SK-N-SH (cell line): ENCODE results near the gene MFSD11. TPM values are rescaled to one million over a fixed set of nuclear protein-coding genes. Genes with fewer than 3 reads are reported as not detected.
"Not testable (repeated sequence)": the region's sequence is repeated elsewhere in the genome, so short reads cannot be mapped to it uniquely, and the experiment has no call there.

Experiments
- CTCF ChIA-PET: fragments of 300-600, 350-600 bp; formaldehyde crosslinking; extraction: SDS; loops from one replicate; lab custom pipeline; 2021; lab: Yijun Ruan, JAX
- POLR2A ChIA-PET: fragments of 350-600 bp; sonication (Branson Sonifier 250); formaldehyde crosslinking; extraction: SDS; loops from one replicate; lab custom pipeline; 2020; ENCODE audit warnings: antibody characterized with exemption, inconsistent platforms; lab: Yijun Ruan, JAX
- DNase-seq: peaks from one replicate; pipeline ENCODE4 v3.0.0; 2012
- H2AFZ ChIP-seq: fragments of 200-600 bp; sonication (generic); 2 replicates; pipeline ENCODE4 v1.8.1; 2016; ENCODE audit warnings: antibody characterized with exemption, mild to moderate bottlenecking, low read depth
- H3F3A ChIP-seq: fragments of 200-600 bp; sonication (generic); replicated peaks from 2 replicates; pipeline ENCODE3; 2016; ENCODE audit warnings: antibody characterized with exemption, mild to moderate bottlenecking; ENCODE audit not compliant: insufficient read depth
- H3K27ac ChIP-seq, 2 experiments: fragments of 200-500 bp in 1 of 2; fragments of 200-600 bp in 1 of 2; sonication (Bioruptor generic) in 1 of 2; sonication (generic), shearing (Covaris generic) in 1 of 2; 2 replicates each; pipeline versions ENCODE4 v1.5.1 to v1.6.1; 2014 to 2016; ENCODE audit warnings: low read depth in 2 of 2, inconsistent platforms in 1 of 2, low read length in 1 of 2, mild to moderate bottlenecking in 1 of 2, mixed read lengths in 1 of 2
- H3K27me3 ChIP-seq: fragments of 200-600 bp; sonication (generic), shearing (Covaris generic); 2 replicates; pipeline ENCODE4 v1.6.1; 2016; ENCODE audit warnings: mixed run types; ENCODE audit not compliant: insufficient read depth
- H3K36me3 ChIP-seq, 2 experiments: fragments of 200-500 bp in 1 of 2; fragments of 200-600 bp in 1 of 2; sonication (Bioruptor generic) in 1 of 2; sonication (generic) in 1 of 2; replicated peaks in 1 of 2; 2 replicates each; pipeline versions ENCODE3 to v1.5.1; 2014 to 2016; ENCODE audit warnings: low read length in 1 of 2, mild to moderate bottlenecking in 1 of 2; ENCODE audit not compliant: insufficient read depth in 2 of 2, control insufficient read depth in 1 of 2
- H3K4me1 ChIP-seq, 2 experiments: fragments of 200-500 bp in 1 of 2; fragments of 200-600 bp in 1 of 2; sonication (Bioruptor generic) in 1 of 2; sonication (generic), shearing (Covaris generic) in 1 of 2; 2 replicates each; pipeline versions ENCODE4 v1.5.1 to v1.6.1; 2014 to 2016; ENCODE audit warnings: low read depth in 1 of 2, low read length in 1 of 2, mixed run types in 1 of 2; ENCODE audit not compliant: insufficient read depth in 2 of 2, control insufficient read depth in 1 of 2
- H3K4me2 ChIP-seq: fragments of 200-600 bp; sonication (generic), shearing (Covaris generic); 2 replicates; pipeline ENCODE4 v1.6.1; 2017; ENCODE audit warnings: mixed run types
- H3K4me3 ChIP-seq, 2 experiments: fragments of 200-500 bp in 1 of 2; fragments of 200-600 bp in 1 of 2; sonication (Bioruptor generic) in 1 of 2; sonication (generic), shearing (Covaris generic) in 1 of 2; 2 replicates each; pipeline versions ENCODE4 v1.5.1 to v1.8.1; 2014 to 2016; ENCODE audit warnings: low read depth in 2 of 2, inconsistent platforms in 1 of 2, low read length in 1 of 2, mild to moderate bottlenecking in 1 of 2, mixed read lengths in 1 of 2, moderate library complexity in 1 of 2
- H3K79me2 ChIP-seq: fragments of 200-600 bp; sonication (generic); 2 replicates; pipeline ENCODE4 v1.8.1; 2017; ENCODE audit warnings: mild to moderate bottlenecking; ENCODE audit not compliant: insufficient read depth
- H3K9ac ChIP-seq: fragments of 200-600 bp; sonication (generic); 2 replicates; pipeline ENCODE4 v1.6.1; 2017; ENCODE audit warnings: mixed run types
- H3K9me2 ChIP-seq: fragments of 200-600 bp; sonication (generic); 2 replicates; pipeline ENCODE4 v1.6.1; 2017; ENCODE audit warnings: mixed run types
- H3K9me3 ChIP-seq: fragments of 200-600 bp; sonication (generic); 2 replicates; pipeline ENCODE4 v1.6.1; 2017; ENCODE audit warnings: mixed run types, mild to moderate bottlenecking, moderate library complexity
- H4K20me1 ChIP-seq: fragments of 200-600 bp; sonication (generic); 2 replicates; pipeline ENCODE4 v1.6.1; 2017; ENCODE audit warnings: mild to moderate bottlenecking, mixed run types; ENCODE audit not compliant: insufficient read depth
- CTCF ChIP-seq: fragments of 200-600 bp; sonication (generic); IDR thresholded peaks from 2 replicates; pipeline ENCODE4 v1.6.1; 2017; ENCODE audit warnings: antibody characterized with exemption, mild to moderate bottlenecking, moderate library complexity
- FOXJ3 ChIP-seq: sonication (generic); formaldehyde crosslinking; IDR thresholded peaks from 2 replicates; pipeline ENCODE4 v1.5.1; 2020; ENCODE audit warnings: mild to moderate bottlenecking, missing genetic modification reagents
- FOXM1 ChIP-seq: IDR thresholded peaks from 2 replicates; pipeline ENCODE4 v1.4.0; 2012; ENCODE audit warnings: low read depth, mild to moderate bottlenecking
- GATA2 ChIP-seq: sonication (generic); formaldehyde crosslinking; IDR thresholded peaks from 2 replicates; pipeline ENCODE4 v1.5.0; 2020; ENCODE audit warnings: mild to moderate bottlenecking, missing genetic modification reagents
- IRF3 ChIP-seq: fragments of 150-350 bp; IDR thresholded peaks from 2 replicates; pipeline ENCODE4 v1.6.1; 2016; ENCODE audit warnings: mild to moderate bottlenecking, low read depth, low read length
- MEF2A ChIP-seq: IDR thresholded peaks from 2 replicates; pipeline ENCODE4 v1.4.0; 2012; ENCODE audit warnings: low read depth, borderline replicate concordance
- MXI1 ChIP-seq: IDR thresholded peaks from 2 replicates; pipeline ENCODE4 v1.6.1; 2012; ENCODE audit warnings: mild to moderate bottlenecking, low read depth, low read length, improper control_type of control experiment
- PBX3 ChIP-seq: IDR thresholded peaks from 2 replicates; pipeline ENCODE4; 2012
- RAD21 ChIP-seq: IDR thresholded peaks from 2 replicates; pipeline ENCODE4 v1.6.1; 2012; ENCODE audit warnings: mild to moderate bottlenecking, low read length
- RCOR1 ChIP-seq: fragments of 150-350 bp; IDR thresholded peaks from 2 replicates; pipeline ENCODE4 v1.6.1; 2017; ENCODE audit warnings: antibody characterized with exemption, low read length
- RFX5 ChIP-seq: IDR thresholded peaks from 2 replicates; pipeline ENCODE4 v1.6.1; 2012; ENCODE audit warnings: mild to moderate bottlenecking, improper control_type of control experiment, low read length
- RXRA ChIP-seq: IDR thresholded peaks from 2 replicates; pipeline ENCODE4 v1.4.0; 2012; ENCODE audit warnings: low read depth, mild to moderate bottlenecking, borderline replicate concordance
- TAF1 ChIP-seq: IDR thresholded peaks from 2 replicates; pipeline ENCODE4 v1.6.1; 2012; ENCODE audit warnings: low read depth, mild to moderate bottlenecking, low read length, moderate library complexity, borderline replicate concordance
- TEAD4 ChIP-seq: IDR thresholded peaks from 2 replicates; pipeline ENCODE4 v1.4.0; 2012; ENCODE audit warnings: mild to moderate bottlenecking, borderline replicate concordance; ENCODE audit not compliant: insufficient read depth
- WGBS: methylation state at CpG from one replicate; pipeline ENCODE4 v1.1.6; 2017; ENCODE audit warnings: low lambda C conversion rate; 5-methylcytosine and 5-hydroxymethylcytosine counted together
- polyA plus RNA-seq, 3 experiments: library from polyadenylated mRNA; depleted of rRNA; stranded (reverse); fragments of >200 nt; gene quantifications; 2 replicates each; pipeline ENCODE4 v1.2.3, GENCODE V29; 2012

Gene MFSD11
- polyA plus RNA-seq, 1 of the 3 experiments (the other 2 are of a cell fraction) = 22.7 TPM

- no peaks in the 10 kb centered on the region for H3K27me3 ChIP-seq
- H3F3A ChIP-seq = peaks cover 12% of the 10 kb centered on the region
- no peak overlapping the region for H3K9ac ChIP-seq
- H2AFZ ChIP-seq = no peak overlapping the region
- TF ChIP-seq RCOR1 (no peak), TAF1 (no peak), RAD21 (no peak), MEF2A (no peak), RFX5 (no peak)
- TF ChIP-seq, all 33 proteins: peak for 0
- H3K79me2 ChIP-seq = peaks cover 16% of the 10 kb centered on the region
- H3K9me2 ChIP-seq = no peaks in the 10 kb centered on the region
- no peak overlapping the region for H3K4me2 ChIP-seq
- H3K27ac ChIP-seq = no peak overlapping the region
- peaks cover 38 to 49% of the 10 kb centered on the region in 2 experiments for H3K36me3 ChIP-seq
- WGBS = 98% methylated on average over 2 of the region's 2 CpGs
- no peak overlapping the region for H3K4me3 ChIP-seq
- no peaks in the 10 kb centered on the region for H3K9me3 ChIP-seq
- ChIA-PET CTCF (no interaction called here), POLR2A (no interaction called here)
- DNase-seq = no peak
- H4K20me1 ChIP-seq = no peaks in the 10 kb centered on the region
- H3K4me1 ChIP-seq = peaks cover 3 to 6% of the 10 kb centered on the region in 2 experiments; a peak in 3 of 4 replicates
Observed at GRCh38 chr17:76744747-76745146, 6.8 kb downstream of the MFSD11 start.

GRCh38 chr17:76745785-76746184, 7.9 kb downstream of the MFSD11 start:
- Histone ChIP-seq H3F3A (peaks cover 12% of the 10 kb centered on the region), H3K36me3 (peaks cover 36 to 46% of the 10 kb centered on the region in 2 experiments)
- 94% methylated on average over 6 of the region's 6 CpGs for WGBS
- not testable (repeated sequence) for DNase-seq, H3K9ac ChIP-seq, H2AFZ ChIP-seq, H3K27ac ChIP-seq, H3K79me2 ChIP-seq, H3K9me2 ChIP-seq, H3K4me2 ChIP-seq, H3K4me3 ChIP-seq, H3K4me1 ChIP-seq, H4K20me1 ChIP-seq, H3K9me3 ChIP-seq, H3K27me3 ChIP-seq
- ChIA-PET CTCF (interaction anchor here (0.8 to 1.3 kb wide), 3 partner anchors 9 to 321 kb away, joined by 3 to 6 read pairs (median 3); partner anchors contain the start of gene SRSF2), POLR2A (interaction anchor here (0.9 kb wide), 1 partner anchor 9 kb away, joined by 4 read pairs; the partner anchor contains the start of gene SRSF2)

- H2AFZ ChIP-seq = no peak overlapping the region
- CTCF ChIA-PET = interaction anchor here (0.6 to 1.1 kb wide), 5 partner anchors 9 to 282 kb away, joined by 3 to 4 read pairs (median 3); partner anchors contain the start of gene MFSD11
- WGBS = 93% methylated on average over 9 of the region's 9 CpGs
- H3K9me3 ChIP-seq = no peaks in the 10 kb centered on the region
- H3K36me3 ChIP-seq = peaks cover 29 to 35% of the 10 kb centered on the region in 2 experiments
- peaks cover 7% of the 10 kb centered on the region for H3F3A ChIP-seq
- H3K9ac ChIP-seq = no peak overlapping the region
- no peak for DNase-seq
- no peaks in the 10 kb centered on the region for H3K9me2 ChIP-seq
- H3K27me3 ChIP-seq = no peaks in the 10 kb centered on the region
- POLR2A ChIA-PET = interaction anchor here (0.9 to 1.5 kb wide), 2 partner anchors 10 to 16 kb away, joined by 3 to 7 read pairs; partner anchors contain the start of gene MFSD11
- H4K20me1 ChIP-seq = no peaks in the 10 kb centered on the region
- H3K79me2 ChIP-seq = no peaks in the 10 kb centered on the region
- H3K27ac ChIP-seq = no peak overlapping the region
- no peak overlapping the region for H3K4me3 ChIP-seq
- no peak overlapping the region for H3K4me2 ChIP-seq
- no peaks in the 10 kb centered on the region for H3K4me1 ChIP-seq
- TF ChIP-seq FOXM1 (no peak), RXRA (no peak), IRF3 (no peak), MXI1 (no peak), PBX3 (no peak), FOXJ3 (CRISPR knock-in tag) (no peak), CTCF (no peak), TEAD4 (no peak), GATA2 (CRISPR knock-in tag) (no peak)
Observed at GRCh38 chr17:76747716-76748363, 9.9 kb downstream of the MFSD11 start.
